Germinal center (tissue), 1 donor: ENCODE measurements around the gene POLE.

Experiments used
- DNase-seq: peaks from one replicate; pipeline ENCODE4 v3.0.0; 2012; ENCODE audit warnings: mixed read lengths, low spot score

The POLE gene

DNA sequence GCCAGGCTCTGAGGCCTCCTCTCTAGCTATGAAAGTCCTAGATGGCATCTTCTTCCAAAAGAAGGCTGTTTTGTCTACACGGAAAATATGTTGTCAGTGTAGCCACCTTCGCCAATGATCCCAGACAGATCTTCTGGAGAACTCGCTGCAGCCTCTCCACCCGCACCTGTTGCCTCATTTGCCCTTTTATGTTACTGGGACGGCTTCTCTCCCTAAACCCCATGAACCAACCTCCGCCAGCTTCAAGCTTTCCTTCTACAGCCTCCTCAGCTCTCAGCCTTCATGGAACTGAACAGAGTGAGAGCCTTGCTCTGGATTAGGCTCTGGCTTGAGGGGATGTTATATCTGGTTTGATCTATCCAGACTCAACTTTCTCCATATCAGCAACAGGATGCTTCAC lies 57.8 kb downstream of the POLE start:
- no peak for DNase-seq

DNA sequence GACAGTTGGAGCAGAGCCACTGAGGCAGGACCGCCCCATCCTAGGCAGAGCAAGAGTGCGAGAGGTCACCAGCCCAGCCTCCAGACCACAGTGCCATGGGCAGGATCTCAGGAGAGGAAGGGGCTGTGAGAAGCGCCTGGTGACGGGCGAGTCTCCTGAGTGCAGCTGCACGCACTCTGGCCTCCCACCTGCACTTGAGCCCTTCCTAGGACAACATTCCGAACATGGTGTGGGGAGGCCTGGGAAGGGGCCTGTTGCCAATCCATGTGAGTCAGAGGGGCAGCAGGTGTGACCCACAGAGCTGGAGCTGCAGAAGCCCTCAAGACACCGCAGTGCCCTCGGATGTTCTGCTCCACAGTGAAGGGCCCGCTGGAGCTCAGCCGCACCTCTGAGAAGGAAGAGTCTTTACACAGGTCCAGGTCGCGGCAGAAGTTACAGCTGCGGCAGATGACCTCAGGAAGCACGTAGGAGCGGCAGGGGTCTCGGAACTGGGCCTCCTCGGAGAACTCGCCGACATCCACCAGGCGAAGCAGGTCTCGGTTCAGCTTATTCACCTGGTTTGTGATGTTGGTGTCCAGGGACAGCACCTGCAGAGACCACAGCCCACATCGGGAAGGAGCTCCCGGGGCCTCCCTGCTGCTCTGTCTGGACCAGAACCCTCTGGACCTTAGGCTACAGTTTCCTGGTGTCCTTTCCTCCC lies 61.3 kb downstream of the POLE start:
- DNase-seq = no peak

DNA sequence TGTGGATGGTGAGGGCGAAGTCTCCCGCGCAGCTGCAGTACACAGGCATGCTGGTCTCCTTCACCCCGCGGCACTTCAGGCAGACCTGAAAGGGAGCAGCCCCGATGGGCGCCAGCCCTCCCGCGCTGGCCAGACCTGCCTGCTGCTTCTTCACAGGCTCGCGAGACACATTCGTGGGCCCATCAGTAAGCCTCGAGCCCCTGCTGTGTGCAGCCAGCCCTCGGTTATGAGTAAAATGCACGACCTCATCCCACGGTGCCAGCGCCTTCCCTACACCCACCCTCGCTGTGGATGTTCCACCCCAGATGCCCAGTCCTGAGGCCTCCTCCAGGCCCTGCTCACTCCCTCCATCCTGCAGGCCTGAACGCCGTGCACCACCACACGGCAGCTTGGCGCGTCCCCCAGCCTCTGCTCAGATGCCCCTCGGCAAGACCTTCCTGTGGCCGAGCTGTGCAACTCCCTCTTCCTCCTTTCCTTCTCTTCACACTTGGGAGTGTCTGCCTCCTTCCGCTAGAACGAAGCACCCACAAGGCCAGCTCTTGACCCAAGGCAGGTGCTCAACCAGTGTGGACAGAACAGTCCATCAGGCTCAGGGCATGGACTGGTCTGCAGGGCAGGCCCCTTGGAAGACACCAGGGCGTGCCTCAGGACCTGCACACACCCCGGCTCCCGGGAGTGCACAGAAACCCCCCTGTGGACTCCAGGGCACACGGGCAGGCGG lies 62.1 kb downstream of the POLE start:
- no peak for DNase-seq

DNA sequence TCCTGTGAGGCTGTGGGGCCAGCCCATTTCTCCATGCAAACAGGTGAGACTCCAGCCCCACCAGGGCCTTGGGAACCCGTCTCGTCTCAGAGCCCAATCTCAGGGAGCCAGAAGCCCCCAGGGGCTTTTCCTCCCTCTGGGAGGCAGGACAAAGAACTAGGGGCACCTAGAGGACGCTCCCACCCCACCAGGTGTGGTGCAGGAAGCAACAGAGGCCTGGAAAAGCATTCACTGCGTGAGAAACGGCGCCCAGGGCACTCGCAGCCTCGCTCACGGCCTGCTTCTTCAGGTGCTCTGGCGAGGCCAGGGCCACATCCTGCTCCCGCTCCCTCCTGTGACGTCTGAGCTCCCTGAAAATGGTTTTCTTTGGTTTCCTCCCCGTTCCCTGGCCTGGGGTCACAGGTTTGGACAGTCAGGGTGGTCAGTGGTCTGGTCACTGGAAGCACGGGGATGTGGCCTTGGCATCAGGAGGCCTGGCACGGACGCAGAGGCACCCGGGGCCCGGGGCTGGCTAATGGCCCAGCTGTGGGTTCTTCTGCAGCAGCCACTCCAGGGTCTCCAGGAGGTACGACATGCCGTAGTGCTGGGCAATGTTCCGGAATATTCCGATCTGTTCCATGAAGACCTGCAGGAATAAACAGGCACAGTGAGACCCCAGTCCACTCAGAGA lies 62.8 kb downstream of the POLE start:
- no peak for DNase-seq

DNA sequence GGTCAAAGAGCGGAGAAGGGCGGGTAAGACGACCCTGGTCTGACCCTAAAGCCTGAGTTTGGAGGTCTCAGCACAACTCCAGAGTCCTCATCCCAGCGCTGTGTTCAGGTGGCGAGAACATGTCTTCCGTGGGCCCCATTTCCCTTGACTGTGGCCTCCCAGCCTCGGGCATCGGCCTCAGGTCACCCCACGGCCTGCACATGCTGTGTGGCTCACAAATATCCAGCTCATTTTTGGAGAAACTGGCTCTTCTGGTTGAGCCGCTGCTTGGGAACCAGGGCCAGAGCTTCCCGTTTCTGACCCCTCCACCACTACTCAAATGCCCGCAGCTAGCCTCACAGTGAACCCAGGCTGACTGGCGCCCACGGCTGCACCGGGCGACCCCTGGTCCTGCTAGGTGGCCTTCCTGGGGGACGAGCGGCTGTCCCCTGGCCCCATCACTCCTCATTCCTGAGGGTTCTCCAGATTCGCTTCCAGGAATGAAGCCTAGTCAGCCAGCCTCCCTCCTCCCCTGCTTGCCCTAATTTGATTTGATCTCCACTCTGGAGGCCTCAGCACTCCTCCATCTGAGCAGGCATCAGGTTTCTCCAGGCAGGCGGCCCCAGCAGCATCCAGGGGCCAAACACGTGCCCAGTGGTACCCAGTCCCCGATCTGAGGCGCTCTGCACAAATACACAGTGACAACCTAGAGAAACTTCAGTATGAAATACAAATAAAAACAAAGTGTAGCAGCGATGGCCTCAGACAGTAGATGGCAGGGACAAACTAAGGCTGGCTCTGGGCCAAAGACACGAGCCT lies 63.9 kb downstream of the POLE start:
- no peak for DNase-seq

DNA sequence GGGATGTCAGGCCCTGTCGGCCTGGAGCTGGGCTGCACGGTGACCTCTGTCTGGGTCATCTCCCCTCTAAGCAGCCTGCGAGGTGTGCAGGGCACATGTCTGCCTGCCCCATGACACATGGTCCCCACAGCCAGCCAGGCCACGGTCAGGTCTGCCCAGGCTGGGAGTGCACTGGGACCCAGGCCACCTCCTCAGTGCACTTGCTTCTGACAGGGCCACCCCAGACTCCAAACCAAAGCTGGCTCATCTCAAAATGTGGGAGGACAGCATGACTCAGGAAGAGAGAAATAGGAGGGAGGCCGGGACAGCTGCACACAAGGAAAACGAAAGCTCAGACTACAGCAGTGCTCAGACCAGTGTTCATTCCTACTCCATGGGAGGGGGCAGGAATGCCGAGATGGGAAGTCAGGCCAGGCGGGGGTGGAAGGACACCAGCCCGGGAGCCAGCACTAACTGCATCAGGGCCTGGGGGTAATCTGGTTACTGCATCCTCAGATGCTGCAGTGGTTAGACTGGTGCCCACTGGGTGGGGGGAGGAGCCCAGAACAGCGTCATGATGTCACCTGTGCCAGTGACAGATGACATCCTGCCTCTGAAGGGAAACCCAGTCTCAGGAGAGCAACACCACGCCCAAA lies 64.6 kb downstream of the POLE start:
- no peak for DNase-seq

DNA sequence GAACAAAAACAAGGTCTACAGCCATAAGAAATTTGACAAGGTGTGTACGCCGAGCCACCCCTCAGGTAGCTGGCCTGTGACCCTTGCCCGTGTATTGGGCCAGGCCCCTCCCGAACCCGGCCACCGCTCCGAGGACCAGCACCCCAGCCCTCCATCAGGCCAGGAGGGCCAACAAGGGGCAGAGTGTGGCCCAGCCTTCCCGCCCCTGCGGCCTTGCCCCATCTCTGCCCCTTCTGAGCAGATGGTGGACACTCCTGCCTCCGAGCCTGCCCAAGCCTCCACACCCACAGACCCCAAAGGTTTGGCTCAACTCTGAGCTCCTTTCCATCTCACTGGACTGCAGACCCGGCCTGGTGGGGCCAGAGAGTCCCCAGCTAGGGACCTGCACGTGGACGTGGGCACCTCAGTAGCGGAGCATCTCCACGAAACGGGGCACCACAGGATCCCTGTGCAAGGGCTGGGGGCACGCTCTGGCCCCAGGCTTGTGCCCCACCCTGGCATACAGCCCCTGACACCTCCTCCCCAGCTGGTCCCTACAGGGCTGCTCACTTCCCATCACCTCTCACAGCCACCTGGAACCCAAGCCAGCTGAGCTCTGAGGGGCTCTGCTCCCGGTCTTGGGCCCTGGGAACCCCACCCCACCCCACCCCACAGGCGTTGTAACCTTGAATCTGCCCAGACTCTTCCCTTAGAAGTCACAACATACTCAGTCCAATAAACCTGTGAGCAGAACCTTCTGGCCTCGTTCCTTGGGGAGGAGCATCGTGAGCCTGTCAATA lies 65.3 kb downstream of the POLE start:
- DNase-seq = no peak

DNA sequence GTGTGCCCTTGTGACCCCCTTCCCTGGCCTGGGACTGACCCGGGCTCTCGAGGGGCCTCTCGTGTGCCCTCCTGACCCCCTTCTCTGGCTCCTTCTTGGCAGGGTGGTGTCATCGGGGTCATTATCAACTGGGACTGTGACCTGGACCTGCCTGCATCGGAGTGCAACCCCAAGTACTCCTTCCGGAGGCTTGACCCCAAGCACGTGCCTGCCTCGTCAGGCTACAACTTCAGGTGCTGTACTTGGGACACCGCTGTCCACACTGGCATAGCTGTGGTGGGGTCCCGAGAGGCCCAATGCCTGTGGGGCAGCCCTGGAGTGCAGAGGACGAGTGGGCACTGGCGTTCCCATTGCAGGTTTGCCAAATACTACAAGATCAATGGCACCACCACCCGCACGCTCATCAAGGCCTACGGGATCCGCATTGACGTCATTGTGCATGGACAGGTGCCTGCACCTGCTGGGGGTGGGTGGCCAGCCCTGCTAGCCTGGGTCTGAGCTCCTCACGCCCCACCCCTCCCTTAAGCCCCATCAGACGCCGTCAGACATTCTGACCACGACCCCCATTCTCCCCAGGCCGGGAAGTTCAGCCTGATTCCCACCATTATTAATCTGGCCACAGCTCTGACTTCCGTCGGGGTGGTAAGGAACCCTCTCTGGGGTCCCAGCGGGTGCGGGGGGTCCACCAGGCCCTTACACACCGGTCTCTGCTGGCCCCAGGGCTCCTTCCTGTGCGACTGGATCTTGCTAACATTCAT lies 66.1 kb downstream of the POLE start:
- no peak for DNase-seq

DNA sequence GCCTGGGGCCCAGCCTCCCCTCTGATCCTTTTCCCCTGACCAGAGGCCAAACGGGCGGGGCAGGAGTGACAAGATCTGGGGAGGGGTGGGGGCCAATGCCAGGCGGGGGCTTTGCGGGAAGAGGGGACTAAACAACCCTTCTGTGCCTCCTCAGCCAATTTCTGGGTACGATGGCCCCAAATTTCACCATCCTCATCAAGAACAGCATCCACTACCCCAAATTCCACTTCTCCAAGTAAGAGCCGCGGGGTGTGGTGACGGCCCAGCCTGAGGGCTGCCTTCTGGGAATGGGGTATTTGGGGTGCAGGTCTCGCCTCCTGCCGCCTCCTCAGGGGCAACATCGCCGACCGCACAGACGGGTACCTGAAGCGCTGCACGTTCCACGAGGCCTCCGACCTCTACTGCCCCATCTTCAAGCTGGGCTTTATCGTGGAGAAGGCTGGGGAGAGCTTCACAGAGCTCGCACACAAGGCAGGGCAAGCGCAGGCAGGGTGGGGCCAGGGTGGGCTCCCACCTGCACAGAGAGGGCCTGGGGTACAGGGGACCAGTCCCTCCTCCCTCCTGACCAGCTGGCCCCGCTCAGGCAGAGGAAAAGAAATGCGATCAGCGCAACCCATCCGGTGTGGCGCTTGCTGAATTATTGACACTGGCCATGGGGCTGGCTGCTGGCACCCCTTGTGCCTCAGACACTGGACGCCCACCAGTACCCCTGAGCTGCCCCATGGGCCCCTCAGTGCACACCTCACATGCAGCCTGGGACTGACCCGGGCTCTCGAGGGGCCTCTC lies 66.8 kb downstream of the POLE start:
- DNase-seq = no peak

DNA sequence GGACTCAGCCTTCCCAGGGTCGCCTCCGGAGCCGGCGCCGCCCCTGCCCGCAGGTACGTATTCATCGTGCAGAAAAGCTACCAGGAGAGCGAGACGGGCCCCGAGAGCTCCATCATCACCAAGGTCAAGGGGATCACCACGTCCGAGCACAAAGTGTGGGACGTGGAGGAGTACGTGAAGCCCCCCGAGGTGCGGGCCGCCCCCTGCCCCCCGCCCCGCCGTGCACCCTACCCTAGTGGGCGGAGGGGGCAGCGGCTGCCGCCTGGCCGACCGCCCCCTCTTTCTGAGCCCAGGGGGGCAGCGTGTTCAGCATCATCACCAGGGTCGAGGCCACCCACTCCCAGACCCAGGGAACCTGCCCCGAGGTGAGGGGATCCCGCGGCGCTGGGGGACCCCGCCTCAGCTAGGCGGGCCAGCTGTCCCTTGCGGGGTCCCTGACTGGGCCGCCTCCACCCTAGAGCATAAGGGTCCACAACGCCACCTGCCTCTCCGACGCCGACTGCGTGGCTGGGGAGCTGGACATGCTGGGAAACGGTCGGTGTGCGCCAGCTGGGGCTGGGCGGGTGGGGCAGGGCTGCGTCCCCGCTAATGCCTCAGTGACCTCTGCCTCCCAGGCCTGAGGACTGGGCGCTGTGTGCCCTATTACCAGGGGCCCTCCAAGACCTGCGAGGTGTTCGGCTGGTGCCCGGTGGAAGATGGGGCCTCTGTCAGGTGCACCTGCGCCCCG lies 67.6 kb downstream of the POLE start:
- DNase-seq = no peak

DNA sequence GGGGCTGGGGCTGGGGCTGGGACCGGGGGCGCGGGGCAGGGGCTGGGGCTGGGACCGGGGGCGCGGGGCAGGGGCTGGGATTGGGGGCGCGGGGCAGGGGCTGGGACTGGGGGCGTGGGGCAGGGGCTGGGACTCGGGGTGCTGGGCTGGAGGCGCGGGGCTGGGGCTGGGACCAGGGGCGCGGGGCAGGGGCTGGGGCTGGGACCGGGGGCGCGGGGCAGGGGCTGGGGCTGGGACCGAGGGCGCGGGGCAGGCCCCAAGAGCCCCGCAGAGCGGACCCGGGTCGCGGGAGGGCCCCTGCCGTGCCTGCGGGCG lies 68.1 kb downstream of the POLE start:
- DNase-seq = no peak

DNA sequence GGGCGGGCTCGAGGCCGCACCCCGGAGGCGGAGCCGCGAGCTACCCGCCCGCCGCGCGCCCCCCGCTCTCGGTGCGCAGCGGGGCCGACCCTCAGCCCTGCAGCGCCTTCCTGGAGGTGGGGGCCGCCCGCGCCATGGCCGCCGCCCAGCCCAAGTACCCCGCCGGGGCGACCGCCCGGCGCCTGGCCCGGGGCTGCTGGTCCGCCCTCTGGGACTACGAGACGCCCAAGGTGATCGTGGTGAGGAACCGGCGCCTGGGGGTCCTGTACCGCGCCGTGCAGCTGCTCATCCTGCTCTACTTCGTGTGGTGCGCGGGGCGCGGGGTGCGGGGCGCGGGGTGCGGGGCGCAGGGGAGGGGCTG lies 68.5 kb downstream of the POLE start, which contains the start of gene P2RX2:
Gene P2RX2 (plus strand): TSS at position 94 of the 361 bp plus-strand sequence. CDS start 41 bp downstream, at position 135.
- DNase-seq = no peak

DNA sequence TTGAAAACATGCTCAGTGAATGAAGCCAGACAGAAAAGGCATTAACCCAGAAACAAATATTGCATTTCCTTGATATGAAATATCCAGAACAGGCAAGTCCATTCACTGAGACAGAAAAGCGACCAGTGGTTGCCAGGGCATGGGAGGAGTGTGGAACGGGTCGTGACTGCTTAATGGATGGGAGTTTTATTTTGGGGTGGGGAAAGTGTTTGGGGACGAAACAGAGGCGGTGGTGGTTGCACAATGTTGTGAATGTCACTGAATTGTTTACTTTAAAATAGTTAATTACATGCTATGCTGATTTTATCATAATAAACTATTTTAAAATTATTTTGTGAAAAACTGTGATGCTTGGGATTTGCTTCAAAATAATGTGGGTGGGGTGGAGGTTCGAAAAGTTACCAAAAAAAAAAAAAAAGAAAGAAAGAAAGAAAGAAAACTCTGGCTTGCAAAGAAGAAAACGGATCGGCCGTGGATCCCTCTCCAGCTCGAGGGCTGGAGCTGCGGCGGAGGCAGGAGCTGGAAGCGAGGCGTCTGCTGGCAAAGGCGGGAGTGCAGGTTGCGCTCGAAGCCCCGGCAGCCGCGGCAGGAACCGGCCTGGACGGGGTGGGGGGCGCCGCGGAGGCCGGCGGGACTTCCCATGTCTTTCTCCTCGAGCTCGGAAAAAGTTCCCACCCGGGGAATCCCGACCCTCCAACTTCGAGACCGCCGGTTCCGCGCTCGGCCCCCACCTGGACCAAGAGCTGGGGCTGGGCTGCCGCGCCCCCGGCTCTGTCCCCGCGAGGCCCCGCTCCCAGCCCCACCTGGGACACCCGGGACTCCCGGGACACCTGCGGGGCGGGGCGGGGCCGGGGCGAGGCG lies 69.1 kb downstream of the POLE start:
- no peak for DNase-seq

DNA sequence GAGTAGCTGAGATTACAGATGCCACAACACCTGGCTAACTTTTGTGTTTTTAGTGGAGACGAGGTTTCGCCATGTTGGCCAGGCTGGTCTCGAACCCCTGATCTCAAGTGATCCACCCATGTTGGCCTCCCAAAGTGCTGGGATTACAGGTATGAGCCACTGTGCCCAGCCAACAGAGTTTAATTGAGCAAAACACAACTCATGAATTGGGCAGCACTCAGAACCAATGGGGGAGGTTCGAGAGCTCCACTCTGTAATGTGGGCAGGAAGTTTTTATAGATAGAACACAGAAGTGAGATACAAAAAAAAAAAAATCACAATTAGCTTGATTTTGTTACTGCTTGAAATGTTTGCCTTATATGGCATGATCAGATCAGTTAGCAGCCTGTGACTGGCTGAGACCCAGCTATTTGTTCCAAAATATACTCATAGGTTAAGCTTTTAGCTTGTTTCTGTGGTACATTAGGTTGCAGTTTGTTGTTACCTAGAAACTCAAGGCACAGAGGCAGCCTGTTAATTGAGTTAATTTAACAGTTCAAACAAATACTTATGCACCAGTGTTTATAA lies 69.9 kb downstream of the POLE start:
- no peak for DNase-seq

DNA sequence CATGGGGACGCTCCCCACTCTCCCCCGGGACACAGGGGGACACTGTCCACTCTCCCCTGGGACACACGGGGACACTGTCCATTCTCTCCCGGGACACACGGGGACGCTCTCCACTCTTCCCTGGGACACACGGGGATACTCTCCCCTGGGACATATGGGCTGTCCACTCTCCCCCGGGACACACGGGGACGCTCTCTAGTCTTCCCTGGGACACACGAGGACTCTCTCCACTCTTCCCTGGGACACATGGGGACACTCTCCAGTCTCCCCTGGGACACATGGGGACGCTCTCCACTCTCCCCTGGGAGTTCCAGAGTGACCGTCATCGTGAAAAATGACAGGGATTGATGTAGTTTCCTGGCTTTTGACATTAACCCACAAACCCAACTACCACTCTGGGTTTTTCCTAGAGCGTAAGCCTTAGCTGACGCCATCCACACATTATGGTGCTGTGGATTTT lies 71.5 kb downstream of the POLE start:
- no peak for DNase-seq

DNA sequence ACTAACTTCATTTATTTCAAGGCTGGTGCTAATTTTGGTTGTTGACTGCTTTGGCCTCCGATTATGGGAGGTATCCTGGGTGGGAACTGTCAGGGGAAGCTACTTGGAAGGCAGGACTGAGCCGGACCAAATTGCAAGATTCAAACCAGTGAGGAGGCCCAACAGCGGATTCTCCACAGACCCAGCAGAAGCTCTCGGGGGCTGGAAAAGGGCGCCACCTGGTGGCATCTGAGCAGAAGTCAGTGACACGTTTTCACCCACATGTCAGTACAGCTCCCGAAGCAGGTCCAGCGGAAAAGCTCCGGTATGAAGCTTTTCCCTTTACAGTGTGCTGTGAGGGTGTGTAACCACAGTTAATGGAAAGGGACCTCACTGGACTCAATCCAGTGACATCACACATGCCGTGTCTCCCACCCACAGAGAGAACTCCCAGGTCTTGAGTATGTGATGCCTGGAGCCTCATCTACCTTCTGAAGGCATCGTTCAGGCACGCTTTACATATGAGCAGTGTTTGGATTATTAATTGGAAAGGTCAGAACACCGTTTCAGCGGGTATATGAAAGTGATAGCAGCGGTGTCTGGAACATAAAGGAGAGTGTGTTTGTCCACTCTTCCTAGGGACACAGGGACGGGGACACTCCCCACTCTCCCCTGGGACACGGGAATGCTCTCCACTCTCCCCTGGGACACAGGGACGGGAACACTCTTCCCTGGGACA lies 72.1 kb downstream of the POLE start:
- peak; percentile 78 for DNase-seq

DNA sequence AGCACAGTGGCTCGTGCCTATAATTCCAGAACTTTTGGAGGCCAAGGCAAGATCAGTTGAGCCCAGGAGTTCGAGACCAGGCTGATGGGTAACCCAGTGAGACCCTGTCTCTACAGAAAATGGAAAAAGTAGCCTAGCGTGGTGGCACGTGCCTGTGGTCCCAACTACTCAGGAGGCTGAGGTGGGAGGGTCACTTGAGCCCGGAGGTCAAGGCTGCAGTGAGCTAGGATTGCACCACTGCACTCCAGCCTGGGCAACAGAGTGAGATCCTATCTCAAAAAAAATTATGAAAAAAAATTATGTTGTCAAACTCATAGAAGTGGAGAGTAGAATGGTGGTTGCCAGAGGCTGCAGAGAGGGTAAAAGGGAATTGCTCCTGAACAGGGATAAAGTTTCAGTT lies 73.1 kb downstream of the POLE start:
- DNase-seq = no peak
